Measurements from ENCODE around the gene KLK2. TPM values are rescaled to one million over a fixed set of nuclear protein-coding genes. Genes with fewer than 3 reads are reported as not detected.

Gene KLK2
- total RNA-seq, 1 donor from 2014 or later = not detected

DNA sequence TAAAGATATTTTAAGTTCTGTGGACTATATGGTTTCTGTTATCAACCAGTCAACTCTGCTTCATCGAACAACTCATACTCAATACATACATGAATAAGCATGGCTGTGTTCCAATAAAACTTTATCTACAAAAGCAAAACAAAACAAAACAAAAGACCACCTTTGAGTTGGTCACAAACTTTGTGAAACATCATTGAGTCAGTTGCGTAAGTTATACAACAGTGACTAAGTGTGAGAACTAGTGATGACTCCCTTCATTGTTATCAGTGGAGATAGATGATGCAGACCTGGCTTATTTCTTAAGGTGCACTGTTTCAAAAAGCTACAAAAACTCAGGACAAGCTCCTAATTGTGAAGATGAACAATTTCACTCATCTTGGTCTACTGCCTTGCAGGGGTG is 52.5 kb downstream of the KLK2 start:
- DNase-seq = no peak

DNA sequence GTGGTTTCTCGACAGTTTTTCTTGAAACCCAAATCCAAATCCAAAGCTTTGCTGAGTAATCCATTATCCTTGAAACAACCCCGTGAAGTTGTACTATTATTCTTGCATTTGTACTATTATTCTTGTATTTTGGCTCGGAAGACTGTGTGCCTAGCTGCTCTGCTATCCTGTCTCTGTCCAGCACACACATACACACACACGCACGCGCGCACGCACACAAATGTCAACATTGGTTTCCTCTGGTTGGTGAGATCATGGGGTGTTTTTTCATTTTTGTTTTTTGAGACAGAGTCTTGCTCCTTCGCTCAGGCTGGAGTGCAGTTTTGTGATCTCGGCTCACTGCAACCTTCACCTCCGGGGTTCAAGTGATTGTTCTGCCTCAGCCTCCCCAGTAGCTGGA is 52.9 kb downstream of the KLK2 start:
- no peak for DNase-seq

DNA sequence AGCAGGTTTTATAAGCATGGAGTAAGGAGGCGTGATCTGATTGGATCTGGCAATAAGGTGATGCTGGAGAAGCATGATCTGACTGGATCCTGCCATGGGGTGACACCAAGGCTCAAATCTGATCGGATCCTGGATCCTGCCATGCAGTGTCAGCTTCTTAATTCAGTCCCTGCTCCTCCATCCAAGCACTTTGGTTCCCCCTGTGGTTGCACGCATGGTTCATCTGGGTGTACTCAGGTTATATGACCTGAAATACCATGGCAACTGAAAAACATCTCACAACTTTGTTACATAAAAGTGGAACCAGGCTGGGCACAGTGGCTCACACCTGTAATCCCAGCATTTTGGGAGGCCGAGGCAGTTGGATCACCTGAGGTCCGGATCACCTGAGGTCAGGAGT is 55.6 kb downstream of the KLK2 start:
- DNase-seq = no peak

Other genes with a start within 250 kb of the KLK2 start
- gene SYT3, start 233.6 kb upstream of the KLK2 start, total RNA-seq = 17.0 TPM
- 2.3 TPM for gene C19orf81, start 224.0 kb upstream of the KLK2 start, total RNA-seq
- gene SHANK1, start 153.6 kb upstream of the KLK2 start, total RNA-seq = 15.9 TPM
- gene CLEC11A, start 150.1 kb upstream of the KLK2 start, total RNA-seq = 2.5 TPM
- gene GPR32, start 103.0 kb upstream of the KLK2 start, total RNA-seq = not detected
- gene ACP4, start 83.0 kb upstream of the KLK2 start, total RNA-seq = not detected
- gene KLK1, start 49.7 kb upstream of the KLK2 start, total RNA-seq = not detected
- not detected for gene KLK15, start 39.9 kb upstream of the KLK2 start, total RNA-seq
- gene KLK3, start 18.5 kb upstream of the KLK2 start, total RNA-seq = not detected
- gene KLK4, start 38.0 kb downstream of the KLK2 start, total RNA-seq = not detected
- gene KLK5, start 79.6 kb downstream of the KLK2 start, total RNA-seq = not detected
- gene KLK6, start 96.2 kb downstream of the KLK2 start, total RNA-seq = not detected
- gene KLK7, start 110.5 kb downstream of the KLK2 start, total RNA-seq = not detected
- not detected for gene KLK8, start 128.2 kb downstream of the KLK2 start, total RNA-seq
- not detected for gene KLK10, start 146.3 kb downstream of the KLK2 start, total RNA-seq
- not detected for gene KLK11, start 153.2 kb downstream of the KLK2 start, total RNA-seq
- gene KLK12, start 161.6 kb downstream of the KLK2 start, total RNA-seq = not detected
- not detected for gene KLK13, start 191.7 kb downstream of the KLK2 start, total RNA-seq
- not detected for gene KLK14, start 209.4 kb downstream of the KLK2 start, total RNA-seq
- 4.5 TPM for gene CTU1, start 235.0 kb downstream of the KLK2 start, total RNA-seq